GM12892 (cell line): Measurements from ENCODE around the gene ANO1.

ENCODE experiments used
- DNase-seq: peaks from one replicate; pipeline ENCODE4 v3.0.0; 2011; ENCODE audit not compliant: insufficient read length
- FAIRE-seq: peaks from 2 replicates; lab custom pipeline; 2011; peaks lifted over from hg19 to GRCh38; lab: Jason Lieb, UNC
- POLR2A ChIP-seq: IDR thresholded peaks from 2 replicates; pipeline ENCODE4 v1.6.1; 2011; ENCODE audit warnings: low read depth, low read length, control low read depth
- POLR2AphosphoS5 ChIP-seq: IDR thresholded peaks from 2 replicates; pipeline ENCODE4 v1.6.1; 2011; ENCODE audit warnings: low read depth, low read length, control low read depth
- TAF1 ChIP-seq: IDR thresholded peaks from 2 replicates; pipeline ENCODE4 v1.6.1; 2011; ENCODE audit warnings: low read depth, mild to moderate bottlenecking, control low read depth, low read length, borderline replicate concordance

The ANO1 gene

GRCh38 chr11:70089631-70090030 is 11.5 kb downstream of the ANO1 start:
- TF ChIP-seq POLR2A (no peak), TAF1 (no peak), POLR2AphosphoS5 (no peak)
- FAIRE-seq (no peak), DNase-seq (no peak)

- FAIRE-seq, result no peak
- DNase-seq, result no peak
Measured at GRCh38 chr11:70090961-70091381, 12.9 kb downstream of the ANO1 start.

GRCh38 chr11:70091638-70092037 is 13.5 kb downstream of the ANO1 start:
- DNase-seq (no peak), FAIRE-seq (no peak)
- TF ChIP-seq TAF1 (no peak), POLR2A (no peak), POLR2AphosphoS5 (no peak)

More at GRCh38 chr11:70090961-70091381, 12.9 kb downstream of the ANO1 start:
- TF ChIP-seq POLR2A (no peak), POLR2AphosphoS5 (no peak), TAF1 (no peak)

GRCh38 chr11:70092959-70093715 is 15.0 kb downstream of the ANO1 start:
- DNase-seq (no peak), FAIRE-seq (no peak)
- no peak for TF ChIP-seq POLR2AphosphoS5
- no peak for TF ChIP-seq TAF1
- TF ChIP-seq POLR2A, result no peak

GRCh38 chr11:70095541-70096252 is 17.6 kb downstream of the ANO1 start:
- TF ChIP-seq TAF1 (no peak), POLR2AphosphoS5 (no peak)
- FAIRE-seq, result no peak
- DNase-seq, result no peak

GRCh38 chr11:70097783-70098563 is 19.9 kb downstream of the ANO1 start:
- TF ChIP-seq POLR2A (no peak), POLR2AphosphoS5 (no peak), TAF1 (no peak)
- FAIRE-seq (no peak), DNase-seq (no peak)

- no peak for TF ChIP-seq POLR2AphosphoS5
- no peak for TF ChIP-seq TAF1
- TF ChIP-seq POLR2A, result no peak
- DNase-seq (no peak), FAIRE-seq (no peak)
Measured at GRCh38 chr11:70098936-70099335, 20.8 kb downstream of the ANO1 start.

- FAIRE-seq, result no peak
- no peak for DNase-seq
- TF ChIP-seq TAF1, result no peak
- no peak for TF ChIP-seq POLR2AphosphoS5
- no peak for TF ChIP-seq POLR2A
Measured at GRCh38 chr11:70099578-70100279, 21.6 kb downstream of the ANO1 start.

- TF ChIP-seq POLR2AphosphoS5 (no peak), TAF1 (no peak), POLR2A (no peak)
- FAIRE-seq (no peak), DNase-seq (no peak)
Measured at GRCh38 chr11:70100280-70100603, 22.1 kb downstream of the ANO1 start.

GRCh38 chr11:70100791-70101190 is 22.7 kb downstream of the ANO1 start:
- FAIRE-seq, result no peak

GRCh38 chr11:70103256-70103975 is 25.3 kb downstream of the ANO1 start:
- FAIRE-seq (no peak), DNase-seq (no peak)

More at GRCh38 chr11:70100791-70101190, 22.7 kb downstream of the ANO1 start:
- TF ChIP-seq TAF1, result no peak
- no peak for TF ChIP-seq POLR2AphosphoS5
- no peak for TF ChIP-seq POLR2A
- no peak for DNase-seq

More at GRCh38 chr11:70103256-70103975, 25.3 kb downstream of the ANO1 start:
- no peak for TF ChIP-seq POLR2AphosphoS5
- no peak for TF ChIP-seq TAF1
- TF ChIP-seq POLR2A, result no peak
